Right lobe of liver (tissue), 4 donors: ENCODE measurements around the gene UBAP1L.

Source experiments
- POLR2A ChIP-seq: fragments of 450-650 bp; IDR thresholded peaks from one replicate; pipeline ENCODE4 v1.6.1; 2017; ENCODE audit warnings: antibody characterized with exemption, mild to moderate bottlenecking
- TF ChIP-seq, protein P1 (sequence below), 4 donors: fragments of 200-600 bp in 3 of 4; fragments of 450-650 bp in 1 of 4; IDR thresholded peaks; one replicate each; pipeline versions ENCODE4 v1.5.1 to v1.8.0; 2016 to 2022; ENCODE audit warnings: antibody characterized with exemption in 4 of 4, mild to moderate bottlenecking in 2 of 4
- donor health status: DM: no; HTN: no; CAD: no.
- donor health status: DM: no; HTN: no; CAD: no.
- donor health status: DM: no; HTN: yes; CAD: no.

DNA sequence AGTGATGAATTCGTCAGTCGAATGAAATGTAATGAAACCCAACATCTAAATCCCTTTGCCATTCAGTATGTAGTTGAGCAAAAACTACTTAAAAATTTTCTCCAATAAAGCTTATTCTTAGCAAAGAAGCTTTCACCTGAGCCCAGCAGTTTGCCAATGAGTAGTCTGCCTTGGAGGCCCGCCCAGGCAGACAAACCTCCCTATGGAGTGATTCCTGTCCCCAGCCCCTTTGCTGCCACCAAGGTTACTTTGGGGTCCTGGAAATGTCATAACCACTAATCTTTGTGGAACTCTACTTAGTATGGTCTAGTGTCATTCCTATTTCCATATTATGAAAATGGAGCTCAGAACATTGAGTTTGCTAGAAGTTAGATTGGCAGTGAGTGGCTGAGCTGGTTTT, 12.1 kb downstream of the UBAP1L start:
- no peak for TF ChIP-seq POLR2A
- TF ChIP-seq, protein P1, sequence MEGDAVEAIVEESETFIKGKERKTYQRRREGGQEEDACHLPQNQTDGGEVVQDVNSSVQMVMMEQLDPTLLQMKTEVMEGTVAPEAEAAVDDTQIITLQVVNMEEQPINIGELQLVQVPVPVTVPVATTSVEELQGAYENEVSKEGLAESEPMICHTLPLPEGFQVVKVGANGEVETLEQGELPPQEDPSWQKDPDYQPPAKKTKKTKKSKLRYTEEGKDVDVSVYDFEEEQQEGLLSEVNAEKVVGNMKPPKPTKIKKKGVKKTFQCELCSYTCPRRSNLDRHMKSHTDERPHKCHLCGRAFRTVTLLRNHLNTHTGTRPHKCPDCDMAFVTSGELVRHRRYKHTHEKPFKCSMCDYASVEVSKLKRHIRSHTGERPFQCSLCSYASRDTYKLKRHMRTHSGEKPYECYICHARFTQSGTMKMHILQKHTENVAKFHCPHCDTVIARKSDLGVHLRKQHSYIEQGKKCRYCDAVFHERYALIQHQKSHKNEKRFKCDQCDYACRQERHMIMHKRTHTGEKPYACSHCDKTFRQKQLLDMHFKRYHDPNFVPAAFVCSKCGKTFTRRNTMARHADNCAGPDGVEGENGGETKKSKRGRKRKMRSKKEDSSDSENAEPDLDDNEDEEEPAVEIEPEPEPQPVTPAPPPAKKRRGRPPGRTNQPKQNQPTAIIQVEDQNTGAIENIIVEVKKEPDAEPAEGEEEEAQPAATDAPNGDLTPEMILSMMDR (IDR thresholded peaks at IDR 0.05): no peak
